HG03521 (cell line): ENCODE results near the gene C1QTNF4.
A peak's percentile ranks its signal among the peaks of the same experiment; 100 is the strongest.
"Not testable (repeated sequence)": the region's sequence is repeated elsewhere in the genome, so short reads cannot be mapped to it uniquely, and the experiment has no call there.

Source experiments
- ATAC-seq: cut with Tn5 transposase; IDR thresholded peaks from one replicate; pipeline ENCODE4 v1.9.1; 2021; ENCODE audit warnings: mild to moderate bottlenecking, moderate library complexity; ENCODE audit not compliant: unreplicated experiment

Gene C1QTNF4

DNA sequence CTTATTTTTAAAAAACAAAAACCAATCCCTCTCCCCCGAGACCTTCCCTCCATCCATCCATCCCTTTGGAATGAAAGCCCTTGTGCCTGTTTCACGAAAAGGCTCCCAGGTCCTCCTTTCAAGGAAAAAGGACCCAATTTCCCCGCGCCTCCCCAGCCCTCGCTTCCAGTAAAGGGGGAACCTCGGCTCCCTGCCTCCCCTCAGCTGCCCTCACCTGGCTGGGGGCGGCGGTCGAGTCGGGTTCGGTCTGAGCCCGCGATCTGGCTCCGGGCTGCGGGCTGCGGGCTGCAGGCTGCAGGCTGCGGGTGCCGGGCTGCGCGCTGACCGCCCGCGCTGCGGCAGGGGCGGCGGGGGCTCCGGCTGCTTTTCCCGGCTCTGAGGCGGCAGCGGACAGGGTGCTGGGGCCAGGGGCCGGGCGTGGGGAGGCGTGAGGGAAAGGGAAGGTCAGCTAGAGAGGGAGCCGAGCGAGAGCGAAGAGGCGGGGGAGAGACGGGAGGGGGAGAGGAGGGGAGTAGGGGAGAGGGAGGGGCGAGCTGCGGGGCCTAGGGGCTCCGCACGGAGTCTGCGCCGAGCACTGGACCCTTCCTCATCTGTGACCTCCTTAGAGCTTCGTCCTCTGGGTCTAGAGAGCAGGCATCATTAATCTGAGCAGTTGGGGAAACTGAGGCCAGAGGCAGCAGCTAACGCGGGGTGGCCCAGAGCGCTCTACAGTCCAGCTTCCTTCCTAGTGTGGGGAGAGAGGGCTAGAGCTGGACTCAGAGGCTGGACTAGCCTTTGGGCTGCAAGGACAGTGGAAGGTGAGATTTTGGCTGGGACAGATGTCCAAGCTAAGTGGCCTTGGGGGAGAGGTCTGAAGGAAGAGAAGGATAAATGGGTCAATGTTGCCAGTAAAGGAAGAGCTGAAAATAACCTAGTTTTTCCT lies at the start of gene C1QTNF4:
Gene C1QTNF4 (minus strand): TSS at position 478 of the 922 bp plus-strand sequence. CDS start 3,601 bp downstream, outside the sequence.
- ATAC-seq, result no peak

DNA sequence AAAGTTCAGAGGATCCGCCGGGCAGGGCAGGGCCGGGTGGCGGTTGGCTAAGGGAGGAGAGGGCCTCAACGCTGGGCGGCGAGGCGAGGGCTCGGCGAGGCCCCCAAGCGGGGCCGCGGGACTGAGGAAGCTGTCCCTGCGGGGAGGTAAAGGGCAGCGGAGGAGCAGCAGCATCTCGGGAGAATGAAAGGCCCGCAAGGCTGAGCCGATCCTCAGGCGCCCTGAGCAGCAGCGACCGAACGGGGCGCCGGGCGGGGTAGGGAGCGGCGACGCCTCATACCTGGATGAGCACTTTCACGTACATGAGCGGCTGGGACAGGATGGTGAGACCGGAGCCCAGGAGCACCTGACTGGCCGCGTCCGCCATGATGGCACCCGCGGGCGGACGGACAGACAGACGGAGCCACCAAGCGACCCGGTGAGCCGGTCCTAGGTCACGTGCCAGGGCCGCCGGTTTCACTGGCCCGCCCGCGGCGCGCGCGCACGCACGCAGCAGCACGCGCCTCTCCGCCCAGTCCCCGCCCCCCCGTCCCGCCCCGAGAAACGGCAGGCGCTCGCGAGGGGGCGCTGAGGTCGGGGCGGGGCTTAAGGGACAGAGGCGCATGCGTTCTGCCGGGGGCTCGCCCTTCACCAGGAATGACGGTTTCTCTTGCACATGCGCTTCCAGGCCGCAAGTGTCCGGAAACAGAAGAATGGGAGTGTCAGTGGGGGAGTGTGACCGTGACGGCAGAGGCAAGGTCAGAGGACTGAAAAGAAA lies 48.1 kb upstream of the C1QTNF4 start, which contains the start of gene MTCH2:
Gene MTCH2 (minus strand): TSS at position 461 of the 757 bp plus-strand sequence. CDS start 94 bp downstream, at position 367.
- peak; percentile 93 for ATAC-seq

DNA sequence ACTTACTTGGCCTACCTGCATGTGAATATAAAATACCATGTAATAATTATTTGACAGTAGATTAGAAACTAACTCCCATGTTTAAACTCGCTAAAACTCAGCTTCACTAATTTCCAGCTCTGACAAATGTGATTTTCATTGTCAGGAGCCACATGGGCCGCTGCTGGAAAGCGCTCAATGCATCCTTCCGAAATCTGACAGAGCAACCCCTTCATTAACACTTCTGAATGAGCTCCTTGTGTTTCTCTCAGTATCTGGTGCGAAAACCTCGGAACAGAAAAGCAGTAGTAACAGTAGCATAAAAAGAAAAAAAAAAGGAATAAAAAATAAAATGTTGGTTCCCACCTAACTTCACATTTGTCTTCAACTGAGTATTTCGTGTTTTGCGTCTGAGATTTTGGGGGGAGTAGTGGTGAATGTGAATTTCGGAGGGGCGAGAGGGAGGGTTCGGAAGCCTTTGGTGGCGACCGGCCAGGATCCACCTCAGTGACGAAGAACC lies 47.4 kb upstream of the C1QTNF4 start:
- ATAC-seq, result no peak

DNA sequence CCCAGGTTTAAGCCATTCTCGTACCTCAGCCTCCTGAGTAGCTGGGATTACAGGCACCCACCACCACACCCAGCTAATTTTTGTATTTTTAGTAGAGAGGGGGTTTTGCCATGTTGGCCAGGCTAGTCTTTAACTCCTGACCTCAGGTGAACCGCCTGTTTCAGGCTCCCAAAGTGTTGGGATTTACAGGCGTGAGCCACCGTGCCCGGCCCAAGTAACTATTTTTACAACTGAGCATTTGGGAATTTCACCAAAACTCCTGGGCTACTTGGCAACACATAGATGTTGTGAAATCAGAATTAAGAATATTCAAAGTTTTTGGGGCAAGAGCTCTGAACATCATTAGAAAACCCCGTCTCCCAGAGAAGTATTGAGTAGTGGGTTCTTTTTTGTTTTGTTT lies 46.3 kb upstream of the C1QTNF4 start:
- ATAC-seq, result not testable (repeated sequence)

DNA sequence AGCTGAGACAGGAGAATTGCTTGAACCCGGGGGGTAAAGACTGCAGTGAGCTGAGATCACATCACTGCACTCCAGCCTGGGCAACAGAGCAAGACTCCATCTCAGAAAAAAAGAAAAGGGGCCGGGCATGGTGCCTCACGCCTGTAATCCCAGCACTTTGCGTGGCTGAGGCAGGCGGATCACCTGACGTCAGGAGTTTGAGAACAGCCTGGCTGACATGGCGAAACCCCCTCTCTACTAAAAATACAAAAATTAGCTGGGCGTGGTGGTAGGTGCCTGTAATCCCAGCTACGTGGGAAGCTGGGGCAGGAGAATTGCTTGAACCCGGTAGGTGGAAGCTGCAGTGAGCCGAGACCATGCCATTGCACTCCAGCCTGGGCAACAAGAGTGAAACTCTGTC lies 42.1 kb upstream of the C1QTNF4 start:
- not testable (repeated sequence) for ATAC-seq

- no peak for ATAC-seq
These were observed 37.3 kb upstream of the C1QTNF4 start for GRCh38 chr11:47631473-47631872.

DNA sequence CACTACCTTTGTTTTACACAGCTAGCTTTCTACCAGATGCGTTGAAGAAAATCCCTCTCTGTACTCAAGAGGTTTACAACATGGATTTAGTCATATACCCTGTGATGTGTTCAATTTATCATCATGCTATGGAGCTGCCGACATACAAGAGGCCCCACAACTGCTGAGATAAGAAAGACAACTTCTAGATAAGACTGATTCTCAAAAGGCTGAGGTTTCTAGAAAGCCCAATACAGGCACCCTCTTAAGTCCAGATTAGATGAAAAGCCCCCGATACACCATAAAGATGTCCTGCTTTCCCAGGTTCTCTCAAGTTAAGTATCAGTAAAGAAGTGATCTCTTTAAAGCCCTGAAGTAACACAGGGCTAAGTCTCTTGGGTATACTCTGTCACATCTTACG lies 33.8 kb upstream of the C1QTNF4 start:
- no peak for ATAC-seq

GRCh38 chr11:47626234-47626633 lies 32.0 kb upstream of the C1QTNF4 start:
- no peak for ATAC-seq

GRCh38 chr11:47620836-47621378 lies 26.7 kb upstream of the C1QTNF4 start:
- ATAC-seq, result no peak

DNA sequence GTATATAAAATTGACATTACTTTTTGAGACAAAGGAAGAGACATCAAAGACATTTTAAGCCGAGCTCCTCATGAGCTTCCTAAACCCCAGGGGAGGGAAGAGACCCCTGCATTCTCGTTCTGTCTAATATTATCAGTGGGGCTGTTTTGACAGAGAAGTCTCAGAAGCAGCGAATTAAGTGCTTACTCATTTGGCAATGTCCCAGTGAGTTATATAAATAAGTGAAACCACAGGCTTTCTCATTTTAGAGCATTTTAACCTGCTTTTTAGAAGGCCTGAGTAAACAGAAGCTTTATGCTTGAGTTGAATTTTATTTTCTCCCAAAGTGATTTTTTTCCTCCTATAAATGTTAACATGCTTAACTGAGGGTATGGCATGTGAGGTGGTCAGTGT lies 23.2 kb upstream of the C1QTNF4 start:
- no peak for ATAC-seq

- no peak for ATAC-seq
These were observed 22.7 kb upstream of the C1QTNF4 start for GRCh38 chr11:47616726-47617416.

DNA sequence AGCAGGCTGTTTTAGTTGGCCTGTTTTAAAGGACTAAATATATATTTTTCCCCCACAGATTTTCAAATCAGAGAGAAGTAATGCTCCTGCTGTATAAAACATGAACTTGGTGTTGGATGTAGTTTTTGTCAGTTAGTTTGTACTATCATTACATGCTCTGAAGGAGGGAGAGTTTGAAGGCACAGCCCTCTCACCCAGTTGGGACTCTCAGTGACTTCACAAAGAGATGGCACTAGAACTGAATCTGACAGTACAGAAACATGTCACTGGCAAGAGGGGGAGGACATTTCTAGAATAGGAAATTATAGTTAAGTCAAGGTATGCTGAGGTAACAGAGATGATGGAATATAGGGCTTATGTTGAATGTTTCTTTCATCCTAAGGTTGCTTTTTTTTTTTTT lies 21.0 kb upstream of the C1QTNF4 start:
- no peak for ATAC-seq

DNA sequence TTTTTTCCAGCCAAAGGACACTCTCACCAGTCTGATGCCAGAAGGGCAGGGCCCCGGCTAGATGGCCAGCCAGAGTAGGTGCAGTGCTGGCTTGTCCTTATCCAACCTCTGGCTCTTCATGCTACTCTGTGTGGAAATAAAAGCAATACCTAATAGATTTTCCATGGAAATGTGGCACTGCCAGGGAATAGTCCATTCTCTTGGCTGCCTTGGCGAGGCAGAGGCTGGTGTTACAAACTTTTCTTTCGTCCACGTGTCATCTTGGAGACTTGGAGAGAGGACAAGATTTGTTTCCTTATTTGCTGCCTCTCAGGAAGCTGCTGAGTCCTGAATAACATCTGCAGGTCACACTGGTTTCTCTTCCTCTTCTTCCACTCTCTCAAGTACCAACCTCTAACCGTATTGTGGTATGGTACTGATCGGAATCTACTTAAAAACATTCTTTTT lies 17.2 kb upstream of the C1QTNF4 start:
- no peak for ATAC-seq

DNA sequence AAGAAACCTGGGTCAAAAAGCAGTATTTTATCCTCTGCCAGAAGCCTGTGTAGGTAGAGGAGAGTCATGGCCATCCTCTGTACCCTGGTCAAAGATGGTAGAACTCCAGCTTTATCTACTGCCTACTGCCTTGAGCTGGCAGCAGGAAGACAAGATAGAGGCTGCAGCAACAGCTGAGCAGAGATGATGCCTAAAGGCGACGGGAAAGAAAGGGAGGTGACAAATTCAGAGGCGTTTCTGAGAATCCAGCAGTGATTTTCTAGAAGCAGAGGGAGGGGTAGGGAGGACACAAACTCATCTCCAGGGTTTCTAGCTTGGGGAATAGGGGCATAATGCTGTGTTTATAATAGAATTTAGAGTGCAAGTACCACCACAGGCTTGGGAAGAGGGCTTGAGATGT lies 15.5 kb upstream of the C1QTNF4 start:
- no peak for ATAC-seq

GRCh38 chr11:47607380-47607779 lies 13.2 kb upstream of the C1QTNF4 start:
- no peak for ATAC-seq

GRCh38 chr11:47606731-47607130 lies 12.5 kb upstream of the C1QTNF4 start:
- ATAC-seq, result no peak

DNA sequence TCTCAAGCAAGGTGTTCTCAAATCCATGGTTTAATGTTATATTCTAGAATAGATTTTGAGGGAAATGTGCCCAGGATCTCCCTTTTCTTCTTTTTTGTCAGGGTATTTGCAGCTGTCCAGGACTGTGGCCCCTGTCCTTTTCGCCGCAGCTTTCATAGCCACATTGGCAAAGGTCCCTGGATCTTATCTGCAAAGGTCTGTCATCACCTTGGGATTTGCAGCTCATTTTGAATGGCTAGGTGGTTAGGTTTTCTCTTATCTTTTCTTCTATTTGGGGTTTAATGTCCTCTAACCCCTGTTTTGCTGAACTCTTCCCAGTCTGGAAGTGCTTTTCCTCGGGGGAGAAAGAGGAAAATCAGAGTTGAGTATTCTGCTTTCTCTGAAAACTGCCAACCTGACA lies 11.7 kb upstream of the C1QTNF4 start:
- no peak for ATAC-seq

DNA sequence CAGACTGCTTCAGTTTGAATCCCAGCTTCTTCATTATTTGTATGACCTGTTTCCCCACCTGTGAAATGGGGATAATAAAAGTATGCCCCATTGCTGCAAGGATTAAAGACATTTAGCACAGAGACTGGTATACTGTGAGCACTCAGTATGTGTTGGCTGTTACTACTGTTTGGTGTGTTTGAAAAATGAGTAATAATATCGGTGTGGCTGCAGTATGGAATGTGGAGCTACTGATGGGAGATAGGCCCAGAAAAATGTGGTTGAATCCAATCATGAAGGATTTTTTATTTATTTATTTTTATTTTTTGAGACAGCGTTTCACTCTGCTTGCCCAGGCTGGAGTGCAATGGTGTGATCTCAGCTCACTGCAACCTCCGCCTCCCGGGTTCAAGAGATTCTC lies 9.1 kb upstream of the C1QTNF4 start:
- no peak for ATAC-seq

- no peak for ATAC-seq
These were observed 5.7 kb upstream of the C1QTNF4 start for GRCh38 chr11:47599902-47600301.

DNA sequence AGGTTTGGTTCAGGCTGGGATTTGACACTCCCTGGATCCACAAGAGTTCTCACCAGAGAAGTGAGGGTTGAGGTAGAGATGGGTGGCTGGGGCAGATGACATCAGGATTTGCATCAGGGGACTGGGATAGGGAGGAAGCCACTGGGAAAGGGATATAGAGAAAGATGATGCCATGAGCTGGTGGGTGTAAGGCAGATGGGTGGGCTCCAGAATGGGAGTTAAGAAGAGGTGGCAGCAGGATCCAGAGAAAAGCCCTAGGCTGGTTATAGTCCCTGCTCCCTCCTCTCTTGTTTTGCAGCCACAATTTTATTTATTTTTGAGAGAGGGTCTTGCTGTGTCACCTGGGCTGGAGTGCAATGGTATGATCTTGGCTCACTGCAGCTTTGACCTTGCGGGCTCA lies 1.8 kb upstream of the C1QTNF4 start:
- no peak for ATAC-seq

DNA sequence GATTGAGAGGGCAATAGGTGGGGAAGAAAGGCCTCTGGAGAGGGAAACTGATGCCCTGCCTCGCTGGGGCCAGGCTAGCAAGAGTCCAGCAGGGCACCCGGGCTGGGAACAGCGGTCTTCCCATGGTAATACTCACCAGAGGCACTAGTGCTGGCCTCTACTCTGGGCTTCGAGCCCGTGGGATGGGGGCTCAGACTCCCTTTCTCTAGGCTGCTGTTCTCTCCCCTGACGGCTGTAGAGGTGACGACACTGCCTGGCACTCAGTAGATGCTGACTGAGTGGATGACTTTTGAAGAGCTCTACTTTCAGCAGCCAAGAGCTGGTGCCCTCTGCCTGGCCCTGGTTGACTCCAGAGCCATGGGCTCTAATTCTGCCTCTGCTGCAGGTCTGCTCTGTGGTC lies 818 bp upstream of the C1QTNF4 start:
- no peak for ATAC-seq
